HepG2 (cell line): ENCODE results near the gene UACA. TPM values are rescaled to one million over a fixed set of nuclear protein-coding genes. Genes with fewer than 3 reads are reported as not detected.

Experiments
- ELF1 ChIP-seq: sonication (generic); formaldehyde crosslinking; IDR thresholded peaks from 2 replicates; pipeline ENCODE4 v1.4.0; 2020; ENCODE audit warnings: missing genetic modification reagents
- FOXO1 ChIP-seq: sonication (generic); formaldehyde crosslinking; IDR thresholded peaks from 2 replicates; pipeline ENCODE4 v1.4.0; 2020; ENCODE audit warnings: missing genetic modification reagents
- KDM1A ChIP-seq: IDR thresholded peaks from 2 replicates; pipeline ENCODE4 v1.6.1; 2016; ENCODE audit warnings: missing compliant biosample characterization
- MEF2D ChIP-seq: sonication (generic); formaldehyde crosslinking; IDR thresholded peaks from 2 replicates; pipeline ENCODE4 v1.5.1; 2020; ENCODE audit warnings: mild to moderate bottlenecking, missing genetic modification reagents
- MLX ChIP-seq: IDR thresholded peaks from 2 replicates; pipeline ENCODE4 v1.6.1; 2016
- MTF2 ChIP-seq: sonication (generic); formaldehyde crosslinking; IDR thresholded peaks from 2 replicates; pipeline ENCODE4 v1.5.0; 2020; ENCODE audit warnings: missing genetic modification reagents, borderline replicate concordance
- MXD4 ChIP-seq: IDR thresholded peaks from 2 replicates; pipeline ENCODE4 v1.6.1; 2016; ENCODE audit warnings: mild to moderate bottlenecking, missing biosample characterization, missing genetic modification reagents
- NCOA1 ChIP-seq: sonication (generic); formaldehyde crosslinking; IDR thresholded peaks from 2 replicates; pipeline ENCODE4 v1.9.0; 2021; ENCODE audit warnings: missing genetic modification reagents
- NCOR1 ChIP-seq: fragments of 200-600 bp; sonication (generic); IDR thresholded peaks from 2 replicates; pipeline ENCODE4 v1.7.0; 2017; ENCODE audit warnings: antibody characterized with exemption, low read length, borderline replicate concordance
- SMAD3 ChIP-seq: sonication (generic); formaldehyde crosslinking; IDR thresholded peaks from 2 replicates; pipeline ENCODE4 v1.4.0; 2020; ENCODE audit warnings: missing genetic modification reagents
- SOX13 ChIP-seq, 3 experiments: fragments of 450-650 bp in 1 of 3; sonication (generic) in 1 of 3; formaldehyde crosslinking in 1 of 3; IDR thresholded peaks in 2 of 3; conservative IDR thresholded peaks in 1 of 3; 2 replicates each; pipeline versions ENCODE4 v1.5.0 to v1.6.1; 2016 to 2020; ENCODE audit warnings: antibody characterized with exemption in 1 of 3, mild to moderate bottlenecking in 1 of 3, missing compliant biosample characterization in 1 of 3, missing genetic modification reagents in 1 of 3, moderate library complexity in 1 of 3
- TBX2 ChIP-seq: sonication (generic); formaldehyde crosslinking; IDR thresholded peaks from 2 replicates; pipeline ENCODE4 v1.5.0; 2020; ENCODE audit warnings: missing genetic modification reagents, mild to moderate bottlenecking, borderline replicate concordance
- TEAD3 ChIP-seq: optimal IDR thresholded peaks from 2 replicates; pipeline ENCODE3; 2016; ENCODE audit warnings: borderline replicate concordance
- ZBTB34 ChIP-seq: sonication (generic); formaldehyde crosslinking; IDR thresholded peaks from 2 replicates; pipeline ENCODE4 v1.8.0; 2022; ENCODE audit warnings: mild to moderate bottlenecking, missing genetic modification reagents
- ZFX ChIP-seq: sonication (generic); formaldehyde crosslinking; IDR thresholded peaks from 2 replicates; pipeline ENCODE4 v1.4.0; 2020; ENCODE audit warnings: mild to moderate bottlenecking, low read depth, missing genetic modification reagents, moderate library complexity
- ZNF124 ChIP-seq: sonication (generic); formaldehyde crosslinking; IDR thresholded peaks from 2 replicates; pipeline ENCODE4 v1.4.0; 2020; ENCODE audit warnings: missing genetic modification reagents
- ZNF253 ChIP-seq: sonication (generic); formaldehyde crosslinking; IDR thresholded peaks from 2 replicates; pipeline ENCODE4 v1.8.0; 2022; ENCODE audit warnings: mild to moderate bottlenecking, missing genetic modification reagents, borderline replicate concordance
- ZNF367 ChIP-seq: sonication (generic); formaldehyde crosslinking; IDR thresholded peaks from 2 replicates; pipeline ENCODE4 v1.4.0; 2020; ENCODE audit warnings: missing genetic modification reagents, borderline replicate concordance
- ZNF569 ChIP-seq: sonication (generic); formaldehyde crosslinking; IDR thresholded peaks from 2 replicates; pipeline ENCODE4 v1.5.0; 2020; ENCODE audit warnings: mild to moderate bottlenecking, missing genetic modification reagents, moderate library complexity, borderline replicate concordance
- ZNF644 ChIP-seq: IDR thresholded peaks from 2 replicates; pipeline ENCODE4 v1.6.1; 2016; ENCODE audit warnings: low read depth
- ZNF703 ChIP-seq: sonication (generic); formaldehyde crosslinking; IDR thresholded peaks from 2 replicates; pipeline ENCODE4 v1.5.1; 2020; ENCODE audit warnings: missing genetic modification reagents, mild to moderate bottlenecking, moderate library complexity, borderline replicate concordance
- ZNF746 ChIP-seq: sonication (generic); formaldehyde crosslinking; IDR thresholded peaks from 2 replicates; pipeline ENCODE4 v1.8.0; 2022; ENCODE audit warnings: mild to moderate bottlenecking, missing genetic modification reagents
- ZNF770 ChIP-seq: sonication (generic); formaldehyde crosslinking; IDR thresholded peaks from 2 replicates; pipeline ENCODE4 v1.5.0; 2020; ENCODE audit warnings: mild to moderate bottlenecking, missing genetic modification reagents
- ZNF784 ChIP-seq: sonication (generic); formaldehyde crosslinking; IDR thresholded peaks from 2 replicates; pipeline ENCODE4 v1.5.1; 2020; ENCODE audit warnings: missing genetic modification reagents, mild to moderate bottlenecking, borderline replicate concordance
- ZSCAN25 ChIP-seq: sonication (generic); formaldehyde crosslinking; IDR thresholded peaks from 2 replicates; pipeline ENCODE4 v1.8.0; 2022; ENCODE audit warnings: mild to moderate bottlenecking, missing genetic modification reagents
- polyA plus RNA-seq, 8 experiments: library from polyadenylated mRNA; depleted of rRNA in 3 of 8; stranded (reverse) in 7 of 8; unstranded in 1 of 8; fragments of >200 nt; fragmentation: Illumina TruSeq in 4 of 8; extraction: Trizol in 4 of 8; gene quantifications; 2 replicates each; pipeline versions ENCODE4 v1.2.1 to v1.2.3, GENCODE V29; 2011 to 2016; ENCODE audit warnings: low read depth in 4 of 8, missing spikeins in 1 of 8, mixed read lengths in 1 of 8; ENCODE audit not compliant: insufficient read depth in 1 of 8
- total RNA-seq, 5 experiments: library from RNA; depleted of rRNA; stranded (reverse); fragments of >200 nt; fragmentation: Illumina TruSeq; extraction: Trizol; gene quantifications; 2 replicates each; pipeline ENCODE4 v1.2.3, GENCODE V29; 2016; ENCODE audit warnings: low read depth in 1 of 5

The UACA gene
- total and polyA plus RNA-seq, 2 of the 13 experiments (the other 11 are each of a cell fraction or from before 2014, with no cell fraction given) = 17.8 to 39.2 TPM

GRCh38 chr15:70758790-70759462 is 4.4 kb downstream of the UACA start (continued):
- TF ChIP-seq ZNF784 (CRISPR knock-in tag) (no peak), MLX (CRISPR knock-in tag) (peak; percentile 21; the same call in 1 of the 2 replicates), KDM1A (CRISPR knock-in tag) (peak; percentile 25; the same call in 1 of the 2 replicates), MXD4 (CRISPR knock-in tag) (no peak), ZBTB34 (CRISPR knock-in tag) (no peak), TBX2 (CRISPR knock-in tag) (peak; percentile 71; the same call in 1 of the 2 replicates), ZSCAN25 (CRISPR knock-in tag) (no peak), ZNF253 (CRISPR knock-in tag) (no peak), SMAD3 (0 out of 2 replicates have a peak, but pooled peaks have one; percentile 39), MTF2 (CRISPR knock-in tag) (no peak), ZNF644 (CRISPR knock-in tag) (0 out of 2 replicates have a peak, but pooled peaks have one; percentile 36), NCOR1 (peak; percentile 70; the same call in 1 of the 2 replicates), FOXO1 (peak; percentile 87), ZFX (CRISPR knock-in tag) (peak; percentile 34; the same call in 1 of the 2 replicates), ZNF703 (CRISPR knock-in tag) (no peak), ZNF367 (no peak), ELF1 (CRISPR knock-in tag) (no peak), ZNF124 (CRISPR knock-in tag) (no peak), ZNF746 (CRISPR knock-in tag) (no peak), NCOA1 (no peak), ZNF770 (0 out of 2 replicates have a peak, but pooled peaks have one; percentile 37), SOX13 (IDR thresholded peaks at IDR 0.05) (no peak), SOX13 (CRISPR knock-in tag; conservative IDR thresholded peaks at IDR 0.05 in 1 of 2, IDR thresholded peaks at IDR 0.05 in 1 of 2) (peak in 1 of 2 experiments; percentile 69; a peak in 2 of 4 replicates), MEF2D (CRISPR knock-in tag) (peak; percentile 64; the same call in 1 of the 2 replicates), ZNF569 (CRISPR knock-in tag) (no peak), TEAD3 (CRISPR knock-in tag) (peak; percentile 77)
